PC-9 (cell line): ENCODE measurements around the gene TNFRSF1B. TPM values are rescaled to one million over a fixed set of nuclear protein-coding genes. Genes with fewer than 3 reads are reported as not detected.

ENCODE experiments used
- BruUV-seq: library from RNA; stranded (reverse); fragments of 400-500 nt; replicated peaks from 2 replicates; lab custom pipeline; 2021; lab: Mats Ljungman, UMichigan
- CTCF ChIA-PET: fragments of 300-600 bp; sonication (Branson Sonifier 250); formaldehyde crosslinking; loops from one replicate; lab custom pipeline; 2022; ENCODE audit warnings: antibody characterized with exemption; lab: Charles Lee
- POLR2A ChIA-PET: fragments of 300-600 bp; sonication (Branson Sonifier 250); formaldehyde crosslinking; loops from one replicate; lab custom pipeline; 2022; ENCODE audit warnings: antibody characterized with exemption; ENCODE audit not compliant: unreplicated experiment; lab: Charles Lee
- DNase-seq, 2 experiments: peaks; one replicate each; pipeline versions ENCODE4 v3.0.0 to v3.0.0-alpha.2; 2015 to 2022; ENCODE audit warnings: mixed read lengths in 1 of 2
- H2AFZ ChIP-seq: fragments of 200-600 bp; sonication (generic); 2 replicates; pipeline ENCODE4 v1.8.1; 2017; ENCODE audit warnings: antibody characterized with exemption
- H3F3A ChIP-seq: fragments of 200-600 bp; sonication (generic); 2 replicates; pipeline ENCODE4 v1.8.1; 2017; ENCODE audit warnings: antibody characterized with exemption, mild to moderate bottlenecking, low read depth; ENCODE audit not compliant: insufficient read depth
- H3K27ac ChIP-seq: fragments of 200-600 bp; sonication (generic); 2 replicates; pipeline ENCODE4 v1.6.1; 2016; ENCODE audit warnings: mixed run types
- H3K27me3 ChIP-seq: fragments of 200-600 bp; sonication (generic); 2 replicates; pipeline ENCODE4 v1.6.1; 2016; ENCODE audit warnings: low read depth, mixed run types; ENCODE audit not compliant: insufficient read depth
- H3K36me3 ChIP-seq: fragments of 200-600 bp; sonication (generic); 2 replicates; pipeline ENCODE4 v1.6.1; 2016; ENCODE audit warnings: low read depth, mixed run types
- H3K4me1 ChIP-seq: fragments of 200-600 bp; sonication (generic); replicated peaks from 2 replicates; pipeline ENCODE4 v1.6.1; 2016; ENCODE audit warnings: mixed run types; ENCODE audit not compliant: insufficient read depth
- H3K4me2 ChIP-seq: fragments of 200-600 bp; sonication (generic); 2 replicates; pipeline ENCODE4 v1.6.1; 2017; ENCODE audit warnings: mixed run types
- H3K4me3 ChIP-seq: fragments of 200-600 bp; sonication (generic); 2 replicates; pipeline ENCODE4 v1.6.1; 2016; ENCODE audit warnings: mixed run types
- H3K79me2 ChIP-seq: fragments of 200-600 bp; sonication (generic); 2 replicates; pipeline ENCODE4 v1.6.1; 2017; ENCODE audit warnings: low read depth, mixed run types
- H3K9me2 ChIP-seq: fragments of 200-600 bp; sonication (generic); 2 replicates; pipeline ENCODE4 v1.8.1; 2017; ENCODE audit warnings: mild to moderate bottlenecking; ENCODE audit not compliant: insufficient read depth
- H3K9me3 ChIP-seq: fragments of 200-600 bp; sonication (generic); 2 replicates; pipeline ENCODE4 v1.8.1; 2016; ENCODE audit warnings: low read depth; ENCODE audit not compliant: insufficient read depth
- H4K20me1 ChIP-seq: fragments of 200-600 bp; sonication (generic); 2 replicates; pipeline ENCODE4 v1.8.1; 2017; ENCODE audit not compliant: insufficient read depth
- CTCF ChIP-seq: fragments of 200-600 bp; sonication (generic); conservative IDR thresholded peaks from 2 replicates; pipeline ENCODE4 v1.6.1; 2017; ENCODE audit warnings: mixed run types, antibody characterized with exemption, mild to moderate bottlenecking, moderate library complexity
- EZH2 ChIP-seq: fragments of 200-600 bp; sonication (generic); IDR thresholded peaks from 2 replicates; pipeline ENCODE4 v1.8.0; 2017; ENCODE audit warnings: antibody characterized with exemption, low read depth
- intact Hi-C: fragments of 100-400 bp; cut with micrococcal nuclease; formaldehyde crosslinking; loops from one replicate; pipeline ENCODE4 v1.10.0; 2022; ENCODE audit not compliant: unreplicated experiment
- total RNA-seq: library from RNA; stranded (reverse); gene quantifications from 2 replicates; pipeline ENCODE4 v1.2.3, GENCODE V29; 2021

The TNFRSF1B gene
- total RNA-seq, 1 experiment from 2014 or later = 2.7 TPM

DNA sequence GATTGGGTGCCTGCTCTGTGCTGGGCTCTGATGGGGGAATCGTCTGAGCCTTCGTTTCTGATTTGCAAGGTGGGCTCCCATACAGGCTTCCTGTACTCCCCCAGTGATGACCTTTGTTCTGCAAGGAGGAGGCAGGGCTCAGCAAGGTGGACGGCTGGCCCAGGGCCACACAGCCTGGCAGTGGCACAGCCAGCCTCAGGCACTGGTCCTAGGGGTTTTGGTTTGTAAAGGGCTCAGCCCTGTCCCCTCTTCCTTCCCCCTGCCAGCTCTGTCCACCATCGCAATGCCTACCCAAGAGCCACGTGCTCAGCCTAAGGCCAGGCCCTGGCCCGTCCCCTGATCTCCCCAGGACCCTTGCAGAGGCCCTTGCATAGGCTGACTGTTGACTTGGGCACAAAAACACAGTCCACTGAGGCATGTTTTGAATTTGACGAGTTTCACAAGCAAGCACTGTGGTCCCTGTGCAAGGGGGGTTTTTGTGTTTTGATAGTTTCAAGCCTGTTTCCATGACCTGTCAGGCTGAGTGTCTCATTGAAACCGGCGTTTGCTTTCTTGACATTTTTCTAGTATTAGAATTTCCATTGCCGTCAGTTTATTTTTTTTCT is 39.5 kb upstream of the TNFRSF1B start:
- no peak overlapping the region for H3K4me2 ChIP-seq
- no peaks in the 10 kb centered on the region for H3K79me2 ChIP-seq
- TF ChIP-seq EZH2 = no peak
- TF ChIP-seq CTCF = no peak
- ChIA-PET POLR2A (no interaction called here), CTCF (no interaction called here)
- no peaks in the 10 kb centered on the region for H4K20me1 ChIP-seq
- no peak overlapping the region for H2AFZ ChIP-seq
- H3K4me3 ChIP-seq = no peak overlapping the region
- H3F3A ChIP-seq = peaks cover 10% of the 10 kb centered on the region
- no peaks in the 10 kb centered on the region for H3K27me3 ChIP-seq
- H3K9me3 ChIP-seq = no peaks in the 10 kb centered on the region
- H3K4me1 ChIP-seq = peaks cover 8% of the 10 kb centered on the region
- BruUV-seq = no TSS peak
- intact Hi-C loops = no loop called here
- no peak for DNase-seq
- no peak overlapping the region for H3K27ac ChIP-seq
- no peaks in the 10 kb centered on the region for H3K9me2 ChIP-seq
- H3K36me3 ChIP-seq = no peaks in the 10 kb centered on the region

- no peaks in the 10 kb centered on the region for H3K36me3 ChIP-seq
- no peaks in the 10 kb centered on the region for H3K27me3 ChIP-seq
- no peak overlapping the region for H3K4me2 ChIP-seq
- H3K4me1 ChIP-seq = peaks cover 15% of the 10 kb centered on the region
- no peak for DNase-seq
- CTCF ChIA-PET = no interaction called here
- no peak for TF ChIP-seq EZH2
- no peak for TF ChIP-seq CTCF
- POLR2A ChIA-PET = no interaction called here
- H3F3A ChIP-seq = peaks cover 17% of the 10 kb centered on the region
- H3K79me2 ChIP-seq = no peaks in the 10 kb centered on the region
- H2AFZ ChIP-seq = no peak overlapping the region
- no peaks in the 10 kb centered on the region for H3K9me2 ChIP-seq
- H3K4me3 ChIP-seq = no peak overlapping the region
- H3K27ac ChIP-seq = no peak overlapping the region
- intact Hi-C loops = no loop called here
- no TSS peak for BruUV-seq
- H4K20me1 ChIP-seq = no peaks in the 10 kb centered on the region
- H3K9me3 ChIP-seq = no peaks in the 10 kb centered on the region
These were observed 38.7 kb upstream of the TNFRSF1B start for GRCh38 chr1:12128120-12128519.

- POLR2A ChIA-PET = no interaction called here
- Histone ChIP-seq H3F3A (peaks cover 24% of the 10 kb centered on the region), H2AFZ (no peak overlapping the region), H3K4me3 (no peak overlapping the region), H3K36me3 (no peaks in the 10 kb centered on the region), H3K27me3 (no peaks in the 10 kb centered on the region), H3K4me2 (no peak overlapping the region), H3K9me3 (no peaks in the 10 kb centered on the region), H3K79me2 (no peaks in the 10 kb centered on the region), H4K20me1 (no peaks in the 10 kb centered on the region), H3K9me2 (no peaks in the 10 kb centered on the region), H3K4me1 (peaks cover 15% of the 10 kb centered on the region), H3K27ac (no peak overlapping the region)
- intact Hi-C loops = loop anchor here (5.0 to 10.0 kb wide), 2 partner anchors 358 to 485 kb away; partner anchors contain the start of gene DHRS3
- DNase-seq = no peak
- BruUV-seq = no TSS peak
- no peak for TF ChIP-seq EZH2
- no peak for TF ChIP-seq CTCF
- CTCF ChIA-PET = no interaction called here
These were observed 37.2 kb upstream of the TNFRSF1B start for GRCh38 chr1:12129624-12130023.
